Neural cell (in vitro differentiated cells): ENCODE results near the gene LHFPL6. TPM values are rescaled to one million over a fixed set of nuclear protein-coding genes. Genes with fewer than 3 reads are reported as not detected.

Source experiments
- H2AFZ ChIP-seq: fragments of 200-600, 300-800 bp; sonication (generic), shearing (Covaris generic); 2 replicates; pipeline ENCODE4 v1.6.0; 2014; ENCODE audit warnings: low read depth, mild to moderate bottlenecking, antibody characterized with exemption, low read length, moderate library complexity
- H3F3A ChIP-seq: fragments of 200-600 bp; shearing (Covaris generic); 2 replicates; pipeline ENCODE4 v1.6.1; 2016; ENCODE audit warnings: mild to moderate bottlenecking, moderate library complexity, mixed read lengths, antibody characterized with exemption, low read length; ENCODE audit not compliant: insufficient read depth, poor library complexity, severe bottlenecking
- H3K27ac ChIP-seq: fragments of 200-600, 300-800 bp; sonication (generic), shearing (Covaris generic); 2 replicates; pipeline ENCODE4 v1.5.1; 2014; ENCODE audit warnings: mild to moderate bottlenecking, low read length, moderate library complexity
- H3K27me3 ChIP-seq: fragments of 300-800, 200-600 bp; sonication (generic), shearing (Covaris generic); 2 replicates; pipeline ENCODE4 v1.6.0; 2014; ENCODE audit warnings: mild to moderate bottlenecking, low read depth, low read length, moderate library complexity; ENCODE audit not compliant: insufficient read depth
- H3K36me3 ChIP-seq: fragments of 300-800, 200-600 bp; sonication (generic), shearing (Covaris generic); 2 replicates; pipeline ENCODE4 v1.5.1; 2014; ENCODE audit warnings: mild to moderate bottlenecking, antibody characterized with exemption, low read length, moderate library complexity; ENCODE audit not compliant: insufficient read depth
- H3K4me2 ChIP-seq: fragments of 300-800, 200-600 bp; sonication (generic), shearing (Covaris generic); 2 replicates; pipeline ENCODE4 v1.6.0; 2014; ENCODE audit warnings: mild to moderate bottlenecking, low read length
- H3K4me3 ChIP-seq: fragments of 300-800, 200-600 bp; sonication (generic), shearing (Covaris generic); 2 replicates; pipeline ENCODE4 v1.5.1; 2014; ENCODE audit warnings: mild to moderate bottlenecking, low read length, moderate library complexity
- H3K79me2 ChIP-seq: fragments of 200-600 bp; shearing (Covaris generic); replicated peaks from 2 replicates; pipeline ENCODE4 v1.6.0; 2014; ENCODE audit warnings: mild to moderate bottlenecking, low read length, moderate library complexity; ENCODE audit not compliant: insufficient read depth
- H3K9ac ChIP-seq: fragments of 300-800, 200-600 bp; sonication (generic), shearing (Covaris generic); 2 replicates; pipeline ENCODE4 v1.6.1; 2016; ENCODE audit warnings: mild to moderate bottlenecking, low read length, mixed read lengths
- H3K9me2 ChIP-seq: fragments of 200-600 bp; shearing (Covaris generic); 2 replicates; pipeline ENCODE4 v1.6.1; 2016; ENCODE audit warnings: mild to moderate bottlenecking, low read length, mixed read lengths; ENCODE audit not compliant: insufficient read depth
- H3K9me3 ChIP-seq: fragments of 200-600, 300-800 bp; sonication (generic), shearing (Covaris generic); 2 replicates; pipeline ENCODE4 v1.6.1; 2016; ENCODE audit warnings: mild to moderate bottlenecking, mixed run types, low read length, moderate library complexity, mixed read lengths
- H4K20me1 ChIP-seq: fragments of 200-600 bp; shearing (Covaris generic); 2 replicates; pipeline ENCODE4 v1.6.1; 2016; ENCODE audit warnings: mild to moderate bottlenecking, mixed run types; ENCODE audit not compliant: insufficient read depth
- CTCF ChIP-seq: fragments of 450-650 bp; IDR thresholded peaks from 2 replicates; pipeline ENCODE4 v1.5.1; 2014; ENCODE audit warnings: antibody characterized with exemption, mild to moderate bottlenecking, moderate library complexity; ENCODE audit not compliant: poor library complexity, severe bottlenecking
- EP300 ChIP-seq: fragments of 450-650 bp; conservative IDR thresholded peaks from 2 replicates; pipeline ENCODE4 v1.6.1; 2014; ENCODE audit warnings: antibody characterized with exemption, mild to moderate bottlenecking, moderate library complexity; ENCODE audit not compliant: poor library complexity, severe bottlenecking
- EZH2 ChIP-seq: fragments of 200-600, 300-800 bp; shearing (Covaris generic), sonication (generic); IDR thresholded peaks from 2 replicates; pipeline ENCODE4 v1.6.1; 2014; ENCODE audit warnings: antibody characterized with exemption, low read length, borderline replicate concordance, mild to moderate bottlenecking; ENCODE audit not compliant: insufficient read depth, poor library complexity, severe bottlenecking
- MXI1 ChIP-seq: fragments of 450-650 bp; conservative IDR thresholded peaks from 2 replicates; pipeline ENCODE4 v1.6.1; 2014; ENCODE audit warnings: antibody characterized with exemption, mild to moderate bottlenecking; ENCODE audit not compliant: poor library complexity, severe bottlenecking
- POLR2AphosphoS5 ChIP-seq: IDR thresholded peaks from 2 replicates; pipeline ENCODE4 v1.6.1; 2012
- RAD21 ChIP-seq: fragments of 450-650 bp; conservative IDR thresholded peaks from 2 replicates; pipeline ENCODE4 v1.6.1; 2014; ENCODE audit warnings: antibody characterized with exemption, mild to moderate bottlenecking, moderate library complexity
- REST ChIP-seq: IDR thresholded peaks from 2 replicates; pipeline ENCODE4 v1.6.1; 2012; ENCODE audit warnings: borderline replicate concordance
- SMC3 ChIP-seq: fragments of 450-650 bp; conservative IDR thresholded peaks from 2 replicates; pipeline ENCODE4 v1.6.1; 2014; ENCODE audit warnings: antibody characterized with exemption, mild to moderate bottlenecking, moderate library complexity; ENCODE audit not compliant: poor library complexity
- TAF1 ChIP-seq: IDR thresholded peaks from 2 replicates; pipeline ENCODE4 v1.6.1; 2012; ENCODE audit warnings: low read depth
- polyA plus RNA-seq: library from polyadenylated mRNA; depleted of rRNA; stranded (reverse); fragments of >200 nt; gene quantifications from 2 replicates; pipeline ENCODE4 v1.2.3, GENCODE V29; 2014

Gene LHFPL6
- polyA plus RNA-seq, 1 donor from 2014 or later = 36.3 TPM

- no peaks in the 10 kb centered on the region for H3K27me3 ChIP-seq
- no peaks in the 10 kb centered on the region for H4K20me1 ChIP-seq
- H3K79me2 ChIP-seq = no peaks in the 10 kb centered on the region
- H3K9ac ChIP-seq = no peak overlapping the region
- no peaks in the 10 kb centered on the region for H3K9me3 ChIP-seq
- no peak overlapping the region for H3K4me2 ChIP-seq
- H3K9me2 ChIP-seq = no peaks in the 10 kb centered on the region
- TF ChIP-seq SMC3 (no peak), REST (peak; percentile 88), RAD21 (no peak), CTCF (no peak), EZH2 (no peak), POLR2AphosphoS5 (peak; percentile 22), MXI1 (no peak), EP300 (peak; percentile 35), TAF1 (no peak)
- H3K36me3 ChIP-seq = no peaks in the 10 kb centered on the region
- peak overlapping the region; percentile 19 for H3K27ac ChIP-seq
- no peak overlapping the region for H3K4me3 ChIP-seq
- H3F3A ChIP-seq = no peaks in the 10 kb centered on the region
- H2AFZ ChIP-seq = no peak overlapping the region
Observed at GRCh38 chr13:39362652-39363381, 240.2 kb downstream of the LHFPL6 start.

DNA sequence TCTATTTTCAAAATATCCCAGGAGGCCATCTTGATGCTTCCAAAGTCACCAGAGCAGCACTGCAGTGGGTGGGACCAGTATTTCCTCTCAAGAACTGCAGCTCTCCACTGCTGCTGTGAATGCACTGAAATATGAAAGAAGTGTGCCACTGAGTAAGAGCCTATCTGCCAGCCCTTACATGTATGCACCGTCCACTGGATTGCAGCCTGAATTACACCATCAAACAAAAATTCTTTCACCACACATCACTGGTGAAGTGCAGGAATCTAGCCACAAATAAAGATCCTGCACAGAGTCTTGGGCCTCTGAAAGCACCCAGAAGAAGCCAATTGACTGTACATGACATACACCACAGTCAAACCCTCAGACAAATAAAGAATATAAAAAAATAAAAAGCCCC is 249.0 kb downstream of the LHFPL6 start:
- H3K27ac ChIP-seq = no peak overlapping the region
- no peak for TF ChIP-seq SMC3
- no peak for TF ChIP-seq POLR2AphosphoS5
- no peak for TF ChIP-seq TAF1
- no peak for TF ChIP-seq MXI1
- TF ChIP-seq REST = no peak
- no peak for TF ChIP-seq RAD21
- no peak for TF ChIP-seq CTCF
- TF ChIP-seq EZH2 = no peak
- TF ChIP-seq EP300 = no peak
- no peak overlapping the region for H2AFZ ChIP-seq
- no peaks in the 10 kb centered on the region for H3K36me3 ChIP-seq
- H3K9ac ChIP-seq = no peak overlapping the region
- H3K27me3 ChIP-seq = no peaks in the 10 kb centered on the region
- no peak overlapping the region for H3K4me3 ChIP-seq
- no peak overlapping the region for H3K4me2 ChIP-seq
- peaks cover 16% of the 10 kb centered on the region for H3K79me2 ChIP-seq
- H3K9me3 ChIP-seq = no peaks in the 10 kb centered on the region
- peaks cover 15% of the 10 kb centered on the region for H3F3A ChIP-seq
- no peaks in the 10 kb centered on the region for H4K20me1 ChIP-seq
- H3K9me2 ChIP-seq = no peaks in the 10 kb centered on the region
